Measurements from ENCODE around the gene DLGAP5. TPM values are rescaled to one million over a fixed set of nuclear protein-coding genes. Genes with fewer than 3 reads are reported as not detected.

DLGAP5 gene
- total RNA-seq, 1 experiment from 2014 or later, result 118 TPM

DNA sequence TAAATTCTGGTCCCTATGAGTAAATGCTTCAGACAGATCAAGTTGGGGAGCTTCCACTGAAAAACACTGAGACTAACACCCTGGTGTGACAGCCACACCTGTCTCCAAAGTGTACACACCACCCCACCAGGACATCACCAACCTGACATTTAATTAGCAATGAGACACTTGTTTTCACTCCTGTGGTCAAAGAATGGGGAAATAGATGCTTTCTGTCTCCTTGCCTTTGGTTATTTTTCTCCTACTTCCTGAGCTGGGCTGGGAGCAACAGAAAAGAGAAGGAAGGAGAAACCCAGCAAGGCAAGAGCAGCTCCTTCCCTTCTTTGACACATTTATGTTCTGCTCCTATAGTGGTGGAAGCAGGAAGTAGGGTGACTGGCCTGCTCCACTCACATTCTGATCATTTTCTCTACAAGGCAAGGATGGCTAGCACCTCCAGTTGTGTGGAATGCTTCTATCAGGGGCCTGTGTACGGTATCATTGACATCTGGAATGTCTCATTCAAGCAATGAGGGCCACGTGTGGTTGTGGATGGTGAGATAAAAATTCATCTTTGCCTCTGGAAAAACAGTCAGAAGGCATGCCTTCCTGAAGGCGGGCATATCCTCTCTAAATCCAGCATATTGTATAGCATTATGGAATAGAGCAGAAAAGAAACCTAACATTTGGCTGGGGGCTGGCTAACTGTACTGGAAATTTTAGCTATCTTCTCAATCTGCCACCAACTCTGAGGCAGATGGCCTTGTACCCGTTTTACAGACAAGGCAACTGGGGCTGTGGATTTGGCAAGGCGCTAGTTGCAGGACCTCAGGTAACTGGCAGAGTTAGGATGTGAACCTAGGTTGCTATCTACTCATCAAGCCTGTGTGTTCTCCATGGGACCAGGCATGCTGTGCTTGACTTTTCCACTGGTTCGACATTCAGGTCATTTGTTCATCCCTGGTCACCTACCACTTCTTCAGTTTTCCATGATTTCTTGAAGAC, 87.1 kb downstream of the DLGAP5 start:
- Histone ChIP-seq H3K56ac (ENCODE audit: insufficient read length, low read depth, low read length) (no peak overlapping the region), H4K20me1 (ENCODE audit: control insufficient read depth, insufficient read depth, insufficient read length) (no peaks in the 10 kb centered on the region), H3K23ac (ENCODE audit: insufficient read length, low read depth, low read length) (no peak overlapping the region), H3K14ac (ENCODE audit: insufficient read depth, low read length) (no peak overlapping the region), H3K27ac (ENCODE audit: insufficient read length, low read depth, low read length) (no peak overlapping the region), H2AFZ (ENCODE audit: low read length) (no peak overlapping the region), H4K8ac (replicated peaks; ENCODE audit: insufficient read length, low read depth, low read length) (no peak overlapping the region), H3K4ac (ENCODE audit: low read depth, low read length) (no peak overlapping the region), H3K4me1 (ENCODE audit: insufficient read depth, low read length) (peaks cover 14% of the 10 kb centered on the region; the same call in 1 of the 2 replicates), H3K79me2 (ENCODE audit: insufficient read depth, low read length) (no peaks in the 10 kb centered on the region), H2BK12ac (ENCODE audit: insufficient read length, low read depth, low read length) (no peak overlapping the region), H3T11ph (ENCODE audit: low read length) (no peak overlapping the region), H2BK20ac (ENCODE audit: low read depth, low read length, poor library complexity, severe bottlenecking) (no peak overlapping the region), H2BK120ac (ENCODE audit: low read depth, low read length, poor library complexity, severe bottlenecking) (no peak overlapping the region), H3K23me2 (ENCODE audit: insufficient read length, low read depth, low read length, poor library complexity, severe bottlenecking) (no peaks in the 10 kb centered on the region), H3K9me3 (ENCODE audit: control insufficient read depth, low read depth, low read length) (no peaks in the 10 kb centered on the region), H4K5ac (ENCODE audit: insufficient read length, low read depth, low read length) (no peak overlapping the region), H2BK15ac (ENCODE audit: low read depth, low read length) (no peak overlapping the region), H3K9ac (ENCODE audit: extremely low read depth, insufficient read length, low read length) (no peak overlapping the region), H3K18ac (ENCODE audit: insufficient read length, low read depth, low read length) (no peak overlapping the region), H4K91ac (ENCODE audit: insufficient read length, low read depth, low read length) (no peak overlapping the region), H2BK5ac (ENCODE audit: insufficient read length, low read length) (no peak overlapping the region), H3K79me1 (ENCODE audit: insufficient read depth, low read depth, low read length, poor library complexity, severe bottlenecking) (no peaks in the 10 kb centered on the region), H3K27me3 (ENCODE audit: insufficient read depth, low read length) (no peaks in the 10 kb centered on the region), H2AK5ac (ENCODE audit: insufficient read length, low read length) (no peak overlapping the region), H3K4me2 (ENCODE audit: insufficient read depth, insufficient read length, low read length) (no peak overlapping the region)
- TF ChIP-seq, protein P1, sequence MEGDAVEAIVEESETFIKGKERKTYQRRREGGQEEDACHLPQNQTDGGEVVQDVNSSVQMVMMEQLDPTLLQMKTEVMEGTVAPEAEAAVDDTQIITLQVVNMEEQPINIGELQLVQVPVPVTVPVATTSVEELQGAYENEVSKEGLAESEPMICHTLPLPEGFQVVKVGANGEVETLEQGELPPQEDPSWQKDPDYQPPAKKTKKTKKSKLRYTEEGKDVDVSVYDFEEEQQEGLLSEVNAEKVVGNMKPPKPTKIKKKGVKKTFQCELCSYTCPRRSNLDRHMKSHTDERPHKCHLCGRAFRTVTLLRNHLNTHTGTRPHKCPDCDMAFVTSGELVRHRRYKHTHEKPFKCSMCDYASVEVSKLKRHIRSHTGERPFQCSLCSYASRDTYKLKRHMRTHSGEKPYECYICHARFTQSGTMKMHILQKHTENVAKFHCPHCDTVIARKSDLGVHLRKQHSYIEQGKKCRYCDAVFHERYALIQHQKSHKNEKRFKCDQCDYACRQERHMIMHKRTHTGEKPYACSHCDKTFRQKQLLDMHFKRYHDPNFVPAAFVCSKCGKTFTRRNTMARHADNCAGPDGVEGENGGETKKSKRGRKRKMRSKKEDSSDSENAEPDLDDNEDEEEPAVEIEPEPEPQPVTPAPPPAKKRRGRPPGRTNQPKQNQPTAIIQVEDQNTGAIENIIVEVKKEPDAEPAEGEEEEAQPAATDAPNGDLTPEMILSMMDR (conservative IDR thresholded peaks at IDR 0.05), result no peak
- Mint-ChIP-seq H3K27me3 (ENCODE audit: low read depth) (peaks cover 11% of the 10 kb centered on the region), H3K27ac (peak overlapping the region in 2 of 3 experiments; percentile 89 to 96; a peak in 2 of 7 replicates), H3K4me1 (peaks cover 41 to 47% of the 10 kb centered on the region in 2 experiments), H3K9me3 (no peaks in the 10 kb centered on the region), H3K36me3 (ENCODE audit: insufficient read depth in 1 of 3, low read depth in 3 of 3) (peaks cover 0 to 5% (median 0%) of the 10 kb centered on the region in 3 experiments; a peak in 2 of 7 replicates), H3K4me3 (no peak overlapping the region)
- no peak for DNase-seq
- no CpG with 5 or more reads among the region's 6 CpGs for WGBS (ENCODE audit: extremely low coverage, insufficient read length, low lambda C conversion rate)

All from H9 (cell line).